NCI-H146 (cell line): Measurements from ENCODE around the gene DLG5.

ENCODE experiments used
- DNase-seq: peaks from one replicate; lab custom pipeline; 2025; lab: John Stamatoyannopoulos, UW

DLG5 gene

GRCh38 chr10:77820349-77820748 lies 106.2 kb downstream of the DLG5 start:
- no peak for DNase-seq

- DNase-seq, result no peak
These were observed 107.1 kb downstream of the DLG5 start for GRCh38 chr10:77819210-77820112.

GRCh38 chr10:77818378-77818777 lies 108.2 kb downstream of the DLG5 start:
- DNase-seq, result no peak

GRCh38 chr10:77817541-77817940 lies 109.0 kb downstream of the DLG5 start:
- DNase-seq, result no peak

GRCh38 chr10:77816311-77816710 lies 110.2 kb downstream of the DLG5 start:
- DNase-seq, result no peak

- DNase-seq, result no peak
These were observed 113.8 kb downstream of the DLG5 start for GRCh38 chr10:77812741-77813140.

GRCh38 chr10:77811831-77812430 lies 114.6 kb downstream of the DLG5 start:
- no peak for DNase-seq

- DNase-seq, result no peak
These were observed 115.9 kb downstream of the DLG5 start for GRCh38 chr10:77810446-77811335.

GRCh38 chr10:77809336-77809735 lies 117.2 kb downstream of the DLG5 start:
- no peak for DNase-seq

GRCh38 chr10:77807706-77808105 lies 118.8 kb downstream of the DLG5 start:
- DNase-seq, result no peak

- no peak for DNase-seq
These were observed 119.9 kb downstream of the DLG5 start for GRCh38 chr10:77806511-77807157.

- DNase-seq, result no peak
These were observed 120.9 kb downstream of the DLG5 start for GRCh38 chr10:77805676-77806075.

- no peak for DNase-seq
These were observed 122.2 kb downstream of the DLG5 start for GRCh38 chr10:77804371-77804770.

GRCh38 chr10:77801474-77802161 lies 124.9 kb downstream of the DLG5 start:
- no peak for DNase-seq

- DNase-seq, result no peak
These were observed 125.8 kb downstream of the DLG5 start for GRCh38 chr10:77800738-77801266.

GRCh38 chr10:77800320-77800719 lies 126.2 kb downstream of the DLG5 start:
- DNase-seq, result no peak

- no peak for DNase-seq
These were observed 127.2 kb downstream of the DLG5 start for GRCh38 chr10:77799352-77799751.

- DNase-seq, result no peak
These were observed 127.6 kb downstream of the DLG5 start for GRCh38 chr10:77798940-77799339.

GRCh38 chr10:77796311-77796915 lies 130.1 kb downstream of the DLG5 start:
- DNase-seq, result peak; percentile 40

GRCh38 chr10:77795426-77796055 lies 131.0 kb downstream of the DLG5 start:
- DNase-seq, result no peak
